Naive thymus-derived CD8-positive, alpha-beta T cell (primary cell): ENCODE measurements around the gene DLX1. TPM values are rescaled to one million over a fixed set of nuclear protein-coding genes. Genes with fewer than 3 reads are reported as not detected.
A peak's percentile ranks its signal among the peaks of the same experiment; 100 is the strongest.

ENCODE experiments used
- ATAC-seq, 2 donors: fragments of 150-1000 bp; cut with Tn5 transposase in 1 of 2; sonication (Bioruptor Pico), chemical (Tn5 transposase) in 1 of 2; 1 replicate in 1 of 2; 2 replicates in 1 of 2; pipeline ENCODE4 v1.10.0; 2021; ENCODE audit warnings: mild to moderate bottlenecking in 2 of 2, moderate library complexity in 2 of 2
- POLR2A ChIA-PET: fragments of 350-600 bp; sonication (Branson Sonifier 250); formaldehyde crosslinking; loops from one replicate; lab custom pipeline; 2021; ENCODE audit warnings: antibody characterized with exemption; lab: Charles Lee
- DNase-seq, 10 donors: peaks; one replicate each; pipeline versions ENCODE4 v3.0.0 to v3.0.0-alpha.2; 2020 to 2022
- H3K27ac Mint-ChIP-seq, 10 donors: one replicate each; pipeline ENCODE4 v1.8.0; 2020 to 2022; ENCODE audit warnings: mild to moderate bottlenecking in 10 of 10, mixed read lengths in 10 of 10, moderate library complexity in 4 of 10, inconsistent platforms in 1 of 10
- H3K27me3 Mint-ChIP-seq, 5 donors: one replicate each; pipeline ENCODE4 v1.8.0; 2021 to 2022; ENCODE audit warnings: mixed read lengths in 5 of 5
- H3K36me3 Mint-ChIP-seq, 3 donors: one replicate each; pipeline ENCODE4 v1.8.0; 2020 to 2022; ENCODE audit warnings: mixed read lengths in 3 of 3, mild to moderate bottlenecking in 2 of 3, inconsistent platforms in 1 of 3
- H3K4me1 Mint-ChIP-seq, 4 donors: one replicate each; pipeline ENCODE4 v1.8.0; 2021 to 2022; ENCODE audit warnings: mixed read lengths in 4 of 4
- H3K4me3 Mint-ChIP-seq, 10 donors: one replicate each; pipeline ENCODE4 v1.8.0; 2020 to 2022; ENCODE audit warnings: mild to moderate bottlenecking in 10 of 10, mixed read lengths in 10 of 10, moderate library complexity in 6 of 10, inconsistent platforms in 1 of 10
- H3K9me3 Mint-ChIP-seq, 9 donors: one replicate each; pipeline ENCODE4 v1.8.0; 2020 to 2022; ENCODE audit warnings: mixed read lengths in 9 of 9, mild to moderate bottlenecking in 3 of 9, inconsistent platforms in 1 of 9, moderate library complexity in 1 of 9
- polyA plus RNA-seq, 3 donors: library from polyadenylated mRNA; unstranded; fragments of 300-500 nt; fragmentation: Illumina TruSeq; gene quantifications; one replicate each; pipeline ENCODE4 v1.2.3, GENCODE V29; 2021
- total RNA-seq, 8 experiments: library from RNA in 2 of 8; stranded (reverse) in 2 of 8; gene quantifications; one replicate each; pipeline ENCODE4 v1.2.3 and lab custom pipeline; 2021 to 2026

DLX1 gene
- total and polyA plus RNA-seq, 5 experiments from 2014 or later = not detected

DNA sequence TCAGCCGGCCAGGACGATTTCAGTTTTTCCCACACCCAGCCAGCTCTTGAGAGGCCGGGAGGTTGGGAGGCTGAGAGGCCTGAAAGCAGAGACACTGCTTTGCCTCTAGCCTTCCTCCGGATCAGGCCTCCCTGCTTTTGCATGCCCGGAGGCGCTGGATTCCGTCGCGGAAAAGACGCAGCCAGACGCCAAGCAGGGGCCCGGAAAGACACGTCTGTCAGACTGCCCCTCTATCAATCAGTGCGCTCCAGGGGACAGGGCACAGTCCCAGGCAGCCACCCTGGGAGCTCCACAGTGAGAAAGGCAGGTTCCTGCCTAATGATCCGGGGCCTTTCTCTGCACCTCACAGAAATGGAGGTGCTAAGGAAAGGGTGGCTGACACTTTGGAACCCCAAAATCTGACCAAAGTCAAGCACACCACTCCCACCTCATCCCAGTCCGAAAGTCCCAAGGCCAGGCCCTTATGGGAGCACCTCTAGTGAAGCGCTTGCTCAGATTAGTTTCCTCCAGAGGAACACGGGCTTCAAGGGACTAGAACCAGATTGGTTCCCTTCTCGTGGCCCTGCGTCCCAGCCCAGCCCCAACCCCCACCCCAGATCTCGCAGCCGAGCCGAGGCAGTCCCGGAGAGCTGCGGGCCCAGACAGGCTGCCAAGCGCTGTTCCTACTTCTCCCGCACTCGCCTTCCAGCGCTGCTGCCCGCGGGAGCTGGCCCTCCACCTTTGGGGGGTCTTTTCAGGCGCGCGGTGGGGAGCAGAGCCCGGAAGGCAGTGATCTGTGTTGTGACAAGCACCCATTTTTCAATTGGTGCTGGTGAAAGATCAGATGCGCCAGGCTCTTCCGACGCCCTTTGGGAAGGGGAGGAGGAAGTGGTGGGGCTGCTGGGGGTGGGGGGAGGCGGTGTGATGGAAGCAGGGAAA is 5.0 kb downstream of the DLX1 start:
- Mint-ChIP-seq H3K9me3 (peaks cover 0 to 20% (median 9%) of the 10 kb centered on the region in 9 donors), H3K4me1 (peaks cover 18 to 50% (median 41%) of the 10 kb centered on the region in 4 donors), H3K4me3 (peak overlapping the region in 2 of 10 donors; percentile 7 to 63), H3K36me3 (peaks cover 0 to 15% (median 14%) of the 10 kb centered on the region in 3 donors), H3K27me3 (peaks cover 57 to 93% (median 78%) of the 10 kb centered on the region in 5 donors), H3K27ac (peak overlapping the region in 2 of 10 donors; percentile 60 to 88)
- DNase-seq (peak in 2 of 10 donors; percentile 15 to 21), ATAC-seq (no peak)
- POLR2A ChIA-PET = interaction anchor here (0.6 to 6.5 kb wide), 3 partner anchors 9 to 37 kb away, joined by 5 to 40 read pairs (median 5); partner anchors contain the start of gene DLX2

DNA sequence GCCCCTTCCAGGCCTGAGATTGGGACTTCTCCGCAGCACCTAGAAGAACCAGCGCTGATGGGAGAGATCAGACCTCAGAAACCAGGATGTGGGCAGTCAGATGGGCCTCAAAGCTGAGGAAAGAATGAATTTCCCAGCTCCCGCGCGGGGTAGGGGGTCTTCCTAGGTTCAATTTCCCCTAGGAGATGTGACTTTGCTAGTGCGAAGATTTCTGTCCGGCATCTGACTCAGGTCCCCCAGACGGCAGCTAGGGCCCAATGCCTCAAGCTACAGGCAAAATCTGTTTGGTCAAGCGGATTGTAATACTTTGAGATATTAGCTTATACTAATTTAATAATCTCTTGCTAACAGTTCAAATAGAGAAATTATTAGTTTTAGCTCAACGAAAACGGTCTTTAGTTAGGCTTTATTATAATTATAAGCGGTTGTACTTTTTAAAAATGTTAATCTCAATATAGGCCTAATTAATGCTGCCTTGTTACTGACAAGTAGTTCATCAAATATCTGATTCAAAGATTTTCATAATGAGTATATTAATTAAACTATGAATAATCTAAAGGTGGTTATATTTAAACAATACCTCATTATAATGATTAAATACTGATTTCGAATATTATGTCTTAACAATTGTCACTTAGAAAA is 5.8 kb downstream of the DLX1 start:
- H3K9me3 Mint-ChIP-seq = peaks cover 0 to 20% (median 9%) of the 10 kb centered on the region in 9 donors
- POLR2A ChIA-PET = interaction anchor here (6.5 kb wide), 1 partner anchor 11 kb away, joined by 40 read pairs; the partner anchor contains the start of gene DLX2
- DNase-seq (peak in 1 of 10 donors; percentile 12), ATAC-seq (no peak)
- peak overlapping the region in 2 of 10 donors; percentile 24 to 63 for H3K4me3 Mint-ChIP-seq
- peaks cover 0 to 15% (median 14%) of the 10 kb centered on the region in 3 donors for H3K36me3 Mint-ChIP-seq
- peaks cover 57 to 93% (median 79%) of the 10 kb centered on the region in 5 donors for H3K27me3 Mint-ChIP-seq
- peak overlapping the region in 1 of 10 donors; percentile 24 for H3K27ac Mint-ChIP-seq
- peaks cover 19 to 50% (median 42%) of the 10 kb centered on the region in 4 donors for H3K4me1 Mint-ChIP-seq

DNA sequence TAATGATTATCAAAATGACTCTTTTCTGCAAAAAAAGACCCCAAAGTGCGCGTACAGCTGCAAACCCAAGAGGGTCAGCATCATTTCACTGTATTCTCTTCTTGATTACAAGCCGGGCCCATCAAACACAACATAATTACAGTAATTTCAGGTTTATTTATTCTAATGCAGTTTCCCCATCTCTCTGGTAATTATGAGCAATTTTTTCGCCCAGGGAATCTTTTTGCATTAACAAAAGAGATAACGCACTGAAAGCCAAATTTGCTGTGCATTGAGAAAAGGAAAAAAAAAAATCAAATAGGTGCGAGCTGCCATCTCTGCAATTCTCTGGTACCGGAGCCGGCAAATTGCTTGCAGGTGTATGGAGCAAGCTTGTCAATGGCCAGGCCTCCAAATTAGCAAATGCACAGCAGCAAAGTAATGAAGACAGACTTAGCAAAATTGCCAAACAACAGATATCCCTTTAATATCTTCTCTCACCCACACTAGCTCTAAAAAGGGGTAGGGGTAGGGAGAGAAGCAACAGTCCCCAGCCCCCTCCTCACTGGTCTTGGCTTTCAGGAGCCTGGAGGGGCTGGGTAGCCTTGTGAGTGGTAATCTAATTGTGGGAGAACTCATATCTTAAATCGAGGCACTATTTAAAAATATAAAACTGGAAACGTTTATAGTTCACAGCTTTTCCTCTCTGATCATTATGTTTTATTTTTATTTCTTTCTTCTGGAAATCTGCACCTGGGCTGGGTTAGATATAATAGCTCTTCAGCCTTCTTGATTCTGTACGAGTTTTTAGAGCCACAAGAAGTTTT is 6.7 kb downstream of the DLX1 start:
- POLR2A ChIA-PET = interaction anchor here (6.5 kb wide), 1 partner anchor 11 kb away, joined by 40 read pairs; the partner anchor contains the start of gene DLX2
- Mint-ChIP-seq H3K27me3 (peaks cover 55 to 93% (median 77%) of the 10 kb centered on the region in 5 donors), H3K36me3 (peaks cover 0 to 15% (median 14%) of the 10 kb centered on the region in 3 donors), H3K4me3 (peak overlapping the region in 1 of 10 donors; percentile 34), H3K4me1 (peaks cover 19 to 49% (median 42%) of the 10 kb centered on the region in 4 donors), H3K27ac (peak overlapping the region in 1 of 10 donors; percentile 44), H3K9me3 (peaks cover 0 to 20% (median 9%) of the 10 kb centered on the region in 9 donors)
- DNase-seq (no peak), ATAC-seq (no peak)

DNA sequence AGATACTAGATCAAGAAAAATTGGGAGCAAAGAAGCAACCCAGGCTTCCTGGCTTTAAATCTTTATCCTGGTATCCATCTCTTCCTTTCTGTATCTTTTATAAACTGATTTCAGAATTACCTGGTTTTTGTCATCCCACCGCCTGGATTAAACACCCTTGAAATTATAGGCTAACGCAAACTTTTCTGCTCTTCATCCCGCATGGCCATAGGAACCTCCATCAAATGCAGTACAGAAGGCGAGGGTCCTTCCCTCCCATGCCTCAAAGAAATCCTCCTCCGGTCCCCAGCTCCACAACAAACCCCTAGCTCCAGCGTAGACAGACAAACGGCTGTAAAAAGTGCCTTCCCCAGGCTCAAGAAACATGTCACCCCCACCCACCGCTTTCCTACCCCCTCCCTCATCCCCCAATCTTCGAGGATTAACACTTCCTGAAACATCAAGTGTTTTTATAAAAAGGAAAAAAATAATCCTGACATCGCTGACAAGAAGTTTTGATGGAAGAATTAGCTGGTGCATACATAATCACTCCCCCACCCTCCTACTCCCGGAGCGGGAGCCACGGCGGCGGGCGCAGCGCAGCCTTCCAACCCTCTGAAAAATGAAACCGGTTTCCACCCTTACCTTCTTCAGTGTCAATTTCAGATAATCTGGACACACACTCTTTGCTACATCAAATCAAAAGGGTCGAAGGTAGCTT is 7.6 kb downstream of the DLX1 start:
- H3K36me3 Mint-ChIP-seq = peaks cover 0 to 14% (median 14%) of the 10 kb centered on the region in 3 donors
- H3K4me1 Mint-ChIP-seq = peaks cover 17 to 48% (median 40%) of the 10 kb centered on the region in 4 donors
- no peak for DNase-seq
- H3K4me3 Mint-ChIP-seq = peak overlapping the region in 9 of 10 donors; percentile 7 to 74 (median 46)
- ATAC-seq = no peak
- peaks cover 0 to 14% (median 9%) of the 10 kb centered on the region in 9 donors for H3K9me3 Mint-ChIP-seq
- peak overlapping the region in 3 of 10 donors; percentile 25 to 80 (median 43) for H3K27ac Mint-ChIP-seq
- peaks cover 53 to 93% (median 75%) of the 10 kb centered on the region in 5 donors for H3K27me3 Mint-ChIP-seq
- POLR2A ChIA-PET = interaction anchor here (0.7 to 6.5 kb wide), 2 partner anchors 10 to 12 kb away, joined by 6 to 40 read pairs; partner anchors contain the start of gene DLX2

GRCh38 chr2:172093416-172094293 is 8.3 kb downstream of the DLX1 start:
- DNase-seq (peak in 3 of 10 donors; percentile 13 to 24 (median 20)), ATAC-seq (no peak)
- H3K27ac Mint-ChIP-seq = peak overlapping the region in 3 of 10 donors; percentile 4 to 80 (median 43)
- H3K9me3 Mint-ChIP-seq = peaks cover 0 to 15% (median 5%) of the 10 kb centered on the region in 9 donors
- H3K4me1 Mint-ChIP-seq = peaks cover 16 to 45% (median 38%) of the 10 kb centered on the region in 4 donors
- peak overlapping the region; percentile 8 to 80 (median 51) for H3K4me3 Mint-ChIP-seq
- H3K36me3 Mint-ChIP-seq = peaks cover 0 to 13% (median 9%) of the 10 kb centered on the region in 3 donors
- POLR2A ChIA-PET = interaction anchor here (0.7 to 6.5 kb wide), 2 partner anchors 9 to 13 kb away, joined by 6 to 40 read pairs; partner anchors contain the start of gene DLX2
- H3K27me3 Mint-ChIP-seq = peaks cover 48 to 93% (median 71%) of the 10 kb centered on the region in 5 donors

DNA sequence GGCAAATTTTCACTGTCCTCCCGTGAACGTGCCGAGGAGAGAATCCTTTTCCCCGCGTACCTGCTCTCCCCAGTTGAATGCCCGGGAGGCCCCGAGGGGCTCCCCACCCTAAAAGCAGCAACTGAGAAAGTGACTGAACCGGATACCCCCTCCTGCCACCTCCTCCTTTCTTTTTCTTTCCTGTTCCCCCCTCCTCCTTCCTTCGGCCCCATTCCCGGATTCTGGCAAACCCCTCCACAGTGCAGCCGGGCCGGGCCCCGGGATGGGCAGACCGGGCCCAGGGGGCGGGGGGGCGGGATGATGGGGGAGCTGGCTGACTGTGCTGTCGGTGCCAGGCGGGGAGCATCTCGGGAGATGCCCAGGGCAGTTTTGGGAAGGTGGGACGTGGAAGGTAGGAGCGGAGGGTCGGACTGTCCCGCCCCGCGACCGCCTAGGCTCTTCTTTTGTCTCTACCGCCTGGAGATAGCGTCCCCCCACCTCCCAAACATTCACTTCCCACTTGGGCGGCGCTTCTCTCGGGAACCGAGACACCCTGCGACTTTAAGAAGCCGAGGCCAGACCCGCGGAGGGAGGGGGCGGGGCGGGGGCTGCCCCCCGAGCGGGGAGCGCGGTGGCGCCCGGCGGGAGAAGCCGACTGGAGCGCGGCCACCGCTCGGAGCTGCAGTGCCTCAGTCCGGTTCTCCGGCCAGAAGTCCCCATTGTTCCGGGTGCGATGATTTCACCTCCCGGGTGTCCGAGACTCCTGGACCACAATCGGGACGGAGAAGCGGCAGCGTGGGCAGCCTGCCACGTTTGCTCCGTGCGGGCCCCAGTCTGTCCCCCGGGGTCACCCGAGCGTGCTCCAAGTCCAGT is 9.2 kb downstream of the DLX1 start:
- ATAC-seq (no peak), DNase-seq (no peak)
- peaks cover 0 to 11% (median 9%) of the 10 kb centered on the region in 3 donors for H3K36me3 Mint-ChIP-seq
- POLR2A ChIA-PET = interaction anchor here (1.4 to 2.4 kb wide), 4 partner anchors 7 to 18 kb away, joined by 3 to 11 read pairs (median 4); no protein-coding TSS in a partner anchor
- H3K27me3 Mint-ChIP-seq = peaks cover 46 to 91% (median 66%) of the 10 kb centered on the region in 5 donors
- peak overlapping the region in 1 of 10 donors; percentile 21 for H3K27ac Mint-ChIP-seq
- H3K4me3 Mint-ChIP-seq = peak overlapping the region in 9 of 10 donors; percentile 8 to 91 (median 86)
- H3K9me3 Mint-ChIP-seq = peaks cover 0 to 9% (median 1%) of the 10 kb centered on the region in 9 donors
- peaks cover 17 to 46% (median 40%) of the 10 kb centered on the region in 4 donors for H3K4me1 Mint-ChIP-seq

DNA sequence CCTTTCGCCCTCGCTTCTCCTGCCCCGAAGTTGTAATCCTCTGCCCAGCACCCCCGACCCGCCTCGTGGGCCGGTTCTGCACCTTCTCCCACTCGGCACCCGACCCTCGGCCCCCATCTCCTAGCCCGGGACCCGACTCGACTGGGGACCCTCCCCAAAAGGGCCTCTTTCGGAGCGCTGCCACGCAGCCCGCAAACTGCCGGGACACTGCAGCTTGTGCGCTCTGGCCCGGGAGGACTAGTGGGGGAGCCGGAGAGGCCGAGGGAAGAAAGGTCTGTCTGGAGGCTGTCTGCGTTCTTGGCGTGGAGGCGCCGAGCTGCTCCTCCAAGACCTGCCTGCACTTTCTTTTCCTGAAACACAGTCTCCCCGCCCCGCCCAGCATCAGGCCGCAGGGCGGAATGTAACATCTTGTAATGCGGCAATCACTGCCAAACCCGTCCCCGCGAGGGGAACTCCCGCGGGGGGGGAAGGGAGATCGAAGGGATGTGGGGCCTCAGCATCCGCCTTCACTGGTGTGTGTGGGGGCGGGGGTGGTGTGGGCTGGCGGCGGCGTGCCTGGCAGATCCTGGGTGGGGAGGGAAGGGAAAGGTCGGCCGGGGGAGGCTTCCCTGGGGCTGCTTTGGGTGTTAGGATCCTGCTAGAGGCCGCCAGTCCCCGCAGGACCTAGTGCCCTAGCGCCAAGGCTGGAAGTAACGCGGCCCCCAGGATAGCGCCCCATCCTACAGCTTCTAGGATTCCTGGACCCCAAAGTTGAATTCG is 10.0 kb downstream of the DLX1 start:
- Mint-ChIP-seq H3K36me3 (peaks cover 0 to 11% (median 9%) of the 10 kb centered on the region in 3 donors), H3K4me3 (peak overlapping the region; percentile 80 to 91 (median 88)), H3K27ac (peak overlapping the region in 3 of 10 donors; percentile 6 to 93 (median 70)), H3K4me1 (peaks cover 17 to 50% (median 40%) of the 10 kb centered on the region in 4 donors), H3K9me3 (peaks cover 0 to 8% (median 1%) of the 10 kb centered on the region in 9 donors), H3K27me3 (peaks cover 46 to 83% (median 59%) of the 10 kb centered on the region in 5 donors)
- ATAC-seq = peak; percentile 68 to 94
- POLR2A ChIA-PET = interaction anchor here (1.4 to 2.4 kb wide), 5 partner anchors 8 to 19 kb away, joined by 3 to 11 read pairs (median 5); partner anchors contain the start of gene DLX1
- DNase-seq = peak; percentile 57 to 90 (median 74)

- peaks cover 0 to 8% (median 1%) of the 10 kb centered on the region in 9 donors for H3K9me3 Mint-ChIP-seq
- ATAC-seq = peak in 1 of 2 donors; percentile 9
- POLR2A ChIA-PET = interaction anchor here (0.5 to 2.4 kb wide), 8 partner anchors 9 to 32 kb away, joined by 3 to 11 read pairs (median 4); partner anchors contain the start of gene DLX1
- peaks cover 48 to 80% (median 58%) of the 10 kb centered on the region in 5 donors for H3K27me3 Mint-ChIP-seq
- peak overlapping the region in 1 of 10 donors; percentile 4 for H3K27ac Mint-ChIP-seq
- peak overlapping the region; percentile 80 to 91 (median 88) for H3K4me3 Mint-ChIP-seq
- peaks cover 0 to 11% (median 9%) of the 10 kb centered on the region in 3 donors for H3K36me3 Mint-ChIP-seq
- peak in 3 of 10 donors; percentile 29 to 39 (median 38) for DNase-seq
- H3K4me1 Mint-ChIP-seq = peaks cover 19 to 55% (median 45%) of the 10 kb centered on the region in 4 donors
Measured at GRCh38 chr2:172095905-172096625, 10.8 kb downstream of the DLX1 start.
